NCI-H2029 (cell line): ENCODE measurements around the gene BNC2.

ENCODE experiments used
- DNase-seq: peaks from one replicate; lab custom pipeline; 2025; lab: John Stamatoyannopoulos, UW

BNC2 gene

DNA sequence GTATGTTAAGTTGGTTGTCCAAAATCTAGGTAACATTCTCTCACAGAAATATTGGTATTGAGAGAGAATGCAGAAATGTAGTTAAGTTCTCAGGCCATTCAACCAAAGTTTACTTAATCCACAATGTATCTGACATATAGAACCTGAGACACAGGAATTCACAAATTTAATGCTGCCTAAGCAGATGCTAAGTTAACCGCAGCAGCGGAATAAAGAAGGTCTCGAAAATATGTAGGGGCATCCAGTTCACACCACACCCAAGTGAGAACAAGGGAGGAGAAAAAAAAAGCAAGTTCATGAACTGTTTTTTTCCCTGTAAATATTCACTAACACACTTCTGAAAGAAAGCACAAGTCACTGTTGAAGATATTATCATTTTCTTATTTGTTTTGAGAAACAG lies 194.0 kb downstream of the BNC2 start:
- DNase-seq: no peak

GRCh38 chr9:16675131-16675530 lies 195.3 kb downstream of the BNC2 start:
- no peak for DNase-seq

GRCh38 chr9:16673171-16673570 lies 197.3 kb downstream of the BNC2 start:
- DNase-seq: no peak

DNA sequence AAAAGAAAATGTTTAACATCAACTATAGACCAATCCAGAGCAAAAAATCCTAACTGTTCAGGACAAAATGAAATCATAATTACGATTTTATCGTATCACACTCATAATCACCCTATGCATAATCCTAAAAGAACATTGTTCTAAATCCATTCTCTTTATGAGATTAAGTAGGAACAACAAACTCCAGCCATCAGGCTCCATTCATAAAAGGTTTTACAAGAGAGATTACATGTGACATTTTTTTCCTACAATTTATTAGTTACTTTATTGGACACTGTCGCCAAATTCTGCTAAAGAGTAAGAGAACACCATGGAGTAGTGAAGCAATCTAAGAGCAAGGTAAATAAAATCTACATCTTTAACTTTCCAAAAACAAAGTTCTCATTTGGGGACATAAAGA lies 198.0 kb downstream of the BNC2 start:
- DNase-seq: no peak

DNA sequence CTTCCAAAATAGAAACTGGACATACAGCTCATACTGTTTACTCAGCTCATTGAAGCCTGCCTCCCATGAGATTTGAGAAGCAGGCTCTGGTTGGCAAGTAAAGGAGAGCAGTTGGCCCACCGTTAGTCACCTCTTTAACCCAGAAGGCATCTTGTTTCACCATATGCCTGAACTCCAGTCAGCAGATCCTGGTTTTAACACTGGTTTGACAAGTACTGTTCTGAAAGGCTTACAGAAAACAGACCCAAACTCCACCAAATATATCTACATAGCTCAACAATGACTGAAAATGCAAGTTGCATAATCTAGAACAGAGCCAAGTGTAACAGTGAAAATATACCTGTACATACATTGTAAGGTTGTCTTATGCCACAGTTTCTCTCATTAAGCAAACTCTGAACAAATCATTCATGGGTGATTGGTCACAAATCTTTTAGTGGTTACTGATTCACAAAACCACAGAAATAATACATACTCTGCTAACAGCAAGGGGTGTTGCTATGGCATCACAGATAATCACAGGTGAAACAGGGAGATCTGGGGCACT lies 198.8 kb downstream of the BNC2 start:
- DNase-seq: no peak

GRCh38 chr9:16670791-16671190 lies 199.7 kb downstream of the BNC2 start:
- DNase-seq: no peak

DNA sequence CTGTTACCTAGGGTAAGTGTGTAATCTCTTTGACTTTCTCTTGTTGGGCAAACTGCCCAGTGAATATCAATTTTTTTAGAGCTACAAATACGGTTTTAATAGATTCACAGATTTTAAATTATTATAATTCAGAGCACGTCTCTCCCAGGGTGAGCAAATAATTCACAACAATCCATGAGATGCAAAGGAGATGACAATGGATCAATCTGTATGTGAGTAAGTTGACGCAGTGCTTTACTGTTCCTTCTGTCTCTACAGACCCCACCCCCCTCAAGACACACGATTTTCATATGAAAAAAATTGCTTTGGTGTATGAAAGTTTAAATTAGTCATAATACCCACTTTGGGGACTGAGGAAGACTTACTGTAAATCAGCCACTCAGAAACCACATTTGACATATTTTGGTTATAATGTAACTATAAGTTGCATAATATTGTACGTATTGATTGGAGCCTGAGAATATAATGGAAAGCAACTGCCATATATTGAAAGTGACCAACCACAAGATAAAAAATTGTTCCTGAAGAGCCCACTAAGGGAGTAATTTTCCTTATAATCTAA lies 201.7 kb downstream of the BNC2 start:
- no peak for DNase-seq

GRCh38 chr9:16664211-16664610 lies 206.3 kb downstream of the BNC2 start:
- no peak for DNase-seq

GRCh38 chr9:16661816-16662215 lies 208.7 kb downstream of the BNC2 start:
- no peak for DNase-seq

GRCh38 chr9:16659096-16659495 lies 211.4 kb downstream of the BNC2 start:
- DNase-seq: no peak

GRCh38 chr9:16656432-16657169 lies 213.9 kb downstream of the BNC2 start:
- no peak for DNase-seq

DNA sequence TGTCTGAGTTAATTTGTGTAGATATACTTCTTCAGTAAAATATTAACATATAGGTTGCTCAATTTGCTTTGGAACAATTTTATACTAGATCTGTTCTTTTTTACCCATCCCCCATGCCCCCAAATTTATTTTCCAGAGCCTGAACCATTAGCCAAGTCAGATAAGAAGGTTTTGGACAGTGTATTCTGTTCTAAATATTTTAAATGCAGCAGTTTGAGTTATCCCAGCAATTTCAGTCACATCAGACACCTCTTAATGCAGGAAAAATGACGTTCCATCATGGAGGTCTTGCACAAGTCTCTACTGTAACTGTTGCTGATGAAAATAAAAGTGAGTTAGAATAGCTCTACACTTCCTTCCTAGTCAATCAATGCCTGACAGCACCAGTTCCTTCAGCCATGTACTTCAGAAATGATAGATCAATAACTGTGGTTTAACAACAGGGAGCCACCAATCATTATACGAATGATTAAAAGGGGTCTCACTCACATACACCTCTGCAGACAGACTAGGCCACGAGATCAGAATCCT lies 215.8 kb downstream of the BNC2 start:
- DNase-seq: no peak

DNA sequence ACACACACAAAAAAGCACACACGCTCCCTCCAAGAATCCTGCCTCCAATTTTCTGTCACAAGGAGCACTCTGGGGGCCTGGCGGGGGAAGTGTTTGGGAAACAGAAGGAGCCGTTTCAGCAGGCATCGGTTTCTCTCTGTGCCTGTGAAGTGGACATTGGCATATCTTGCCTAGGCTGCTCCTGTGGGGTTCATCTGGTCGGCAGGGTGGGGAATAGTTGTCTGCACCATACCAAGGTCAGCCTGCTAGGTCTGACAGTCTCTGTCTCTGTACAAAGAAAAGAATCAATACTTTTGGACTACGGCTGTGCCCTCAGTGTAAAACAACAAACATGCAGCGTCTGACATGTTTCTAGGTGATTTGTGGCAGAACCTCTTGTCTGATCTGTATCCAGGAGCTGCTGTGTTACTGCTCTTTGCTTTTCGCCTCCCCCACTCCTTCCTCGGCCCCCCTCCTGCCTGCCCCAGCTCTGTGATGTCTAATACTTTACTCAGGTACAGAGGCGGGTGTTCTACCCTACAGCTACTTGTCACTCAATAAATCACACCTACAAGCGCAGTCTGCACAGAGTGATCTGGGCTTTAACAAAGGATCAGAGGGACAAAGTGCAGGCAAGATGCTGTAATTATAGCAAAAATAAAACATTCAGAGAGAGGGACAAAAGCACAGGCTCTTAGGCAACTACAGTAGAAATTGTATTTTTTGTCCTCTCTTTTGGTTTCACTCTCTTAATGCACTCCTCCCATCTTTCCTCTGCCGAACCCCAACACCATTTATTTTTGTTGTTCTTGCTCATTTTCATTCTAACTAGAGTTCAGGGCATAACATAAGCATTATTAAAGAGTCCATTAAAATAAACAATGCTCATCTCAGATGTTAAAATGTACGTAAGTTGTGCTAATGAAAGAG lies 216.7 kb downstream of the BNC2 start:
- no peak for DNase-seq

DNA sequence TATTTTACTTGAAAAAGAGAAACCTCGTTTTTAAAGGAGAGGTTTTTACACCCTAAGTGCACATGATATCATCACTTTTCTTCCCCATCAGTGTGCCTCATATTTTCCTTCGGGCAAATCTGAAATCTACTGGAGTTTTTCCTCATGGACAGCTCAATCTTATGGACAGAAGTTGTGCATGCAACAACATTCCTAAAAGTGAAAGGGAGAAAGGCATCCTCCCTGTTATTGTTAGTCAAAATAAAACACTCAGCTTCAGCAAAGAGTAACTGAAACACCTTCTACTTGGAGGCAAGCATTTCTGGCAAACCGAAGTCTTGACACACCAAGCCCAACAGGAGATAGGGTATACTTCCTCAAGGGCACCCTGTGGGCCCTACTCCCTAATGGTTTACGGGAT lies 217.9 kb downstream of the BNC2 start:
- DNase-seq: no peak

- DNase-seq: no peak
Measured at GRCh38 chr9:16651446-16651964, 219.0 kb downstream of the BNC2 start.

GRCh38 chr9:16645970-16646369 lies 224.5 kb downstream of the BNC2 start:
- DNase-seq: no peak

- no peak for DNase-seq
Measured at GRCh38 chr9:16642421-16643109, 227.9 kb downstream of the BNC2 start.

- DNase-seq: no peak
Measured at GRCh38 chr9:16640649-16641048, 229.8 kb downstream of the BNC2 start.

DNA sequence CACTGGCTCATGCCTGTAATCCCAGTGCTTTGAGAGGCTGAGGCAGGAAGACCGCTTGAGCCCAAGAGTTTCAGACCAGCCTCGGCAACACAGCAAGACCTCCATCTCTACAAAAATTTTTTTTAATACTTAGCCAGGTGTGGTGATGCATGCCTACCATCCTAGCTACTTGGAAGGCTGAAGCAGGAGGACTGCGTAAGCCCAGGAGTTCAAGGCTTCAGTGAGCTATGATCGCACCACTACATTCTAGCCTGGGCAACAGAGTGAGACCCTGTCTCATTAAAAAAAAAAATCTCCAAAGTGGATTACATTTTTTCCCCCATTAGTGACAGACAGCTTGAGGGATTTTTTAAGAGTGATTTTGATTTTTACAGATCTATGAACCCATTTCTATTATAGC lies 230.8 kb downstream of the BNC2 start:
- no peak for DNase-seq

DNA sequence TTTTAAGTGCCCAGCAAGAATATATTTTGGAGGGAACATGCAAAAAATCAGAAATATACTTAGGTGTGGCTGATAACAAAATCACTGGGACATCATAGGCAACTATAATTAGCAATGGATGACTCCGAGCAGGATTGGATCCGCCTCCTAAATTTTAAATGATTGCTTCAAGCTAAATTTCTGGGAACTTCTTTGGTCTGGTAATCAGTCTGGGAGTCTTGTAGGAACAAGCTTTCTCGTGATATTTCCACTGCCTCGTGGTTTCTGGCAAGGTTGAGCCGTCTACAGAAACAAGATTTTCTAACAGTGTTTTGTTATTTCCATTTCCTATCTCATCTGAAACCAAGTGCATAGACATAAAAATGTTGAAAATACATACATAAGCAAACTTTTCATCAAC lies 232.6 kb downstream of the BNC2 start:
- DNase-seq: no peak

DNA sequence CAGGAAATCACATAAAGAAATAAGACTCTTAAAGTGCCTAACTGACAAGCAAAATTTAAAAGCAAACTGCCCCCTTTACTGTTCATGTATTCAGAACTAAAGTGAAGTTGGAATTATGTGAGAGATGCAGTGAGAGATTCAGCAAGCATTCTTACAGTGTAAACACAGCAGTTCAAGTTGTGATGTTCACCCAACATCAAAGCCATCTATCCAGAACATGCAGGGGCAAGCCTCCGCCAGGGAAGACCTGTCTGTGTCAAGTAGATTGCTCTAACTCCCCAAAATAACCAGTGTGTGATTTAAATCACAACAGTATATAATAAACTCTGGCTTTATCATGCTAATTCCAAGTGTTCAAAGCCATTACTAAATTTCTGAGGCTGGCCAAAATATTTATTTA lies 233.3 kb downstream of the BNC2 start:
- no peak for DNase-seq

- no peak for DNase-seq
Measured at GRCh38 chr9:16633794-16634193, 236.7 kb downstream of the BNC2 start.
